B cell (primary cell): ENCODE results near the gene S100A3. TPM values are rescaled to one million over a fixed set of nuclear protein-coding genes. Genes with fewer than 3 reads are reported as not detected.

Experiments used
- ATAC-seq: fragments of 200-7000 bp; cut with Tn5 transposase; one replicate; pipeline ENCODE4 v1.10.0; 2021; ENCODE audit warnings: low read depth, mild to moderate bottlenecking, moderate number of reproducible peaks, moderate library complexity
- CTCF ChIA-PET: fragments of 350-600 bp; sonication (Branson Sonifier 250); formaldehyde crosslinking; loops from one replicate; lab custom pipeline; 2021; ENCODE audit warnings: antibody characterized with exemption, inconsistent platforms; lab: Charles Lee
- POLR2A ChIA-PET: fragments of 350-600 bp; sonication (Branson Sonifier 250); formaldehyde crosslinking; loops from one replicate; lab custom pipeline; 2021; ENCODE audit warnings: antibody characterized with exemption; lab: Charles Lee
- DNase-seq: peaks from one replicate; pipeline ENCODE4 v3.0.0; 2013
- H2AFZ ChIP-seq: 2 replicates; pipeline ENCODE4 v1.6.1; 2012; ENCODE audit warnings: mild to moderate bottlenecking, low read depth, low read length; ENCODE audit not compliant: insufficient read depth, poor library complexity, severe bottlenecking
- H3K27ac ChIP-seq, 2 donors: 1 replicate in 1 of 2; 2 replicates in 1 of 2; pipeline ENCODE4 v1.5.1; 2012 to 2013; ENCODE audit warnings: low read length in 2 of 2, mild to moderate bottlenecking in 2 of 2, moderate library complexity in 1 of 2
- H3K27me3 ChIP-seq, 4 experiments: fragments of 200-600 bp in 1 of 4; sonication (generic) in 1 of 4; replicated peaks in 1 of 4; 1 replicate in 2 of 4; 2 replicates in 2 of 4; pipeline versions ENCODE4 v1.6.1 to v1.7.0; 2013 to 2016; ENCODE audit warnings: low read length in 3 of 4, mild to moderate bottlenecking in 2 of 4, mixed read lengths in 1 of 4, moderate library complexity in 1 of 4; ENCODE audit not compliant: insufficient read depth in 4 of 4, control insufficient read depth in 3 of 4; ENCODE audit errors: control extremely low read depth in 1 of 4
- H3K36me3 ChIP-seq, 2 experiments: replicated peaks in 1 of 2; 1 replicate in 1 of 2; 2 replicates in 1 of 2; pipeline versions ENCODE4 v1.6.1 to v1.7.1; 2013; ENCODE audit warnings: low read length in 1 of 2; ENCODE audit not compliant: insufficient read depth in 2 of 2, control insufficient read depth in 1 of 2; ENCODE audit errors: control extremely low read depth in 1 of 2, extremely low read depth in 1 of 2
- H3K4me1 ChIP-seq, 2 donors: fragments of 200-600 bp in 1 of 2; sonication (generic) in 1 of 2; 1 replicate in 1 of 2; 2 replicates in 1 of 2; pipeline versions ENCODE4 v1.5.1 to v1.6.1; 2013 to 2017; ENCODE audit warnings: low read length in 2 of 2; ENCODE audit not compliant: control insufficient read depth in 2 of 2, insufficient read depth in 2 of 2
- H3K4me2 ChIP-seq: replicated peaks from 2 replicates; pipeline ENCODE3; 2012; ENCODE audit warnings: mild to moderate bottlenecking, low read depth, low read length; ENCODE audit not compliant: poor library complexity, severe bottlenecking
- H3K4me3 ChIP-seq, 5 experiments: fragments of 200-600 bp in 1 of 5; sonication (generic) in 1 of 5; 1 replicate in 3 of 5; 2 replicates in 2 of 5; pipeline versions ENCODE4 v1.5.1 to v1.7.0; 2011 to 2016; ENCODE audit warnings: low read length in 4 of 5, mild to moderate bottlenecking in 4 of 5, low read depth in 2 of 5, control low read depth in 1 of 5, moderate library complexity in 1 of 5; ENCODE audit not compliant: insufficient read depth in 1 of 5; ENCODE audit errors: control extremely low read depth in 1 of 5, extremely low read depth in 1 of 5
- H3K79me2 ChIP-seq: fragments of 200-600 bp; sonication (generic); one replicate; pipeline ENCODE4 v1.6.0; 2016; ENCODE audit warnings: low read length; ENCODE audit not compliant: control insufficient read depth, insufficient read depth
- H3K9ac ChIP-seq: fragments of 200-600 bp; sonication (generic); 2 replicates; pipeline ENCODE4 v1.6.1; 2017; ENCODE audit warnings: mild to moderate bottlenecking, low read length, moderate library complexity
- H3K9me3 ChIP-seq, 3 donors: one replicate each; pipeline versions ENCODE4 v1.6.1 to v1.7.1; 2013; ENCODE audit warnings: low read length in 2 of 3; ENCODE audit not compliant: control insufficient read depth in 2 of 3, insufficient read depth in 1 of 3; ENCODE audit errors: control extremely low read depth in 1 of 3
- H4K20me1 ChIP-seq: 2 replicates; pipeline ENCODE4 v1.6.0; 2012; ENCODE audit warnings: mild to moderate bottlenecking, low read length; ENCODE audit not compliant: insufficient read depth, control insufficient read depth, poor library complexity, severe bottlenecking
- H3K27ac Mint-ChIP-seq: one replicate; pipeline ENCODE4 v1.8.0; 2021; ENCODE audit warnings: mixed read lengths
- H3K27me3 Mint-ChIP-seq: one replicate; pipeline ENCODE4 v1.8.0; 2021; ENCODE audit warnings: mixed read lengths
- H3K4me1 Mint-ChIP-seq: one replicate; pipeline ENCODE4 v1.8.0; 2021; ENCODE audit warnings: mixed read lengths
- H3K4me3 Mint-ChIP-seq: one replicate; pipeline ENCODE4 v1.8.0; 2021; ENCODE audit warnings: mixed read lengths
- H3K9me3 Mint-ChIP-seq: one replicate; pipeline ENCODE4 v1.8.0; 2022; ENCODE audit warnings: mixed read lengths; ENCODE audit not compliant: insufficient read depth
- EZH2 ChIP-seq: IDR thresholded peaks from 2 replicates; pipeline ENCODE4 v1.6.1; 2012; ENCODE audit warnings: borderline replicate concordance, low read depth, mild to moderate bottlenecking, moderate library complexity, low read length; ENCODE audit not compliant: insufficient read depth, poor library complexity, severe bottlenecking
- WGBS: methylation state at CpG from one replicate; pipeline ENCODE4 v1.1.5; 2013; ENCODE audit warnings: missing lambda C conversion rate; ENCODE audit not compliant: insufficient coverage; 5-methylcytosine and 5-hydroxymethylcytosine counted together
- intact Hi-C: fragments of 100-400 bp; cut with micrococcal nuclease; formaldehyde crosslinking; loops from one replicate; pipeline ENCODE4 v1.10.0; 2022
- polyA plus RNA-seq: library from polyadenylated mRNA; depleted of rRNA; stranded (reverse); fragments of >200 nt; gene quantifications from 2 replicates; pipeline ENCODE4 v1.2.3, GENCODE V29; 2012
- total RNA-seq, 2 donors: library from RNA; stranded (reverse); fragments of 120-200 nt in 1 of 2; gene quantifications; 1 replicate in 1 of 2; 2 replicates in 1 of 2; pipeline versions ENCODE4 v1.2.3 to v1.2.4, GENCODE V29; 2013 to 2022
- TF ChIP-seq, protein P1 (sequence below): fragments of 200-600 bp; IDR thresholded peaks from one replicate; pipeline ENCODE4 v1.8.0; 2022; ENCODE audit warnings: antibody characterized with exemption, mild to moderate bottlenecking

Gene S100A3
- total and polyA plus RNA-seq, 2 donors (not counting 1 experiment from before 2014, with no cell fraction given) = not detected

DNA sequence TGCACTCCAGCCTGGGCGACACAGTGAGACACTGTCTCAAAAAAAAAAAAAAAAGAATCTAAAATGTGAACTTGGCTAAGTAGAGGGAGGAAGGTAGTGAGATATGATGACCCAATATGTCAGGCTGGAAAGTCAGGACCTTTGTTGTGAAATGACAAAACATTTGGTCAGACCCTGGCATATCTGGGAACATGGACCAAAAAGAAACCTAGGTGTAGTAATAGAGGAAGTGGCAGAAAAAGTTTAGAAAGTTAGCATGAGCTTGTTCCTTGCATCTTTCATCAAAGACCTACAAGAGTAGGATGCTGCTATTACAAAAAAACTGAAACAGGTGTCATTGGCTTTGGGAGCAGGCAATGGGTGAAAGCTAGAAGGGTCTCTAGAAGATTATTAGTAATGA lies 7.3 kb upstream of the S100A3 start:
- POLR2A ChIA-PET = no interaction called here
- Histone ChIP-seq H3K27me3 (no peaks in the 10 kb centered on the region), H3K36me3 (no peaks in the 10 kb centered on the region), H3K9me3 (no peaks in the 10 kb centered on the region), H2AFZ (no peak overlapping the region), H3K9ac (no peak overlapping the region), H3K4me1 (no peaks in the 10 kb centered on the region), H3K27ac (no peak overlapping the region), H4K20me1 (no peaks in the 10 kb centered on the region), H3K4me3 (no peak overlapping the region), H3K79me2 (no peaks in the 10 kb centered on the region), H3K4me2 (no peak overlapping the region)
- TF ChIP-seq, protein P1, sequence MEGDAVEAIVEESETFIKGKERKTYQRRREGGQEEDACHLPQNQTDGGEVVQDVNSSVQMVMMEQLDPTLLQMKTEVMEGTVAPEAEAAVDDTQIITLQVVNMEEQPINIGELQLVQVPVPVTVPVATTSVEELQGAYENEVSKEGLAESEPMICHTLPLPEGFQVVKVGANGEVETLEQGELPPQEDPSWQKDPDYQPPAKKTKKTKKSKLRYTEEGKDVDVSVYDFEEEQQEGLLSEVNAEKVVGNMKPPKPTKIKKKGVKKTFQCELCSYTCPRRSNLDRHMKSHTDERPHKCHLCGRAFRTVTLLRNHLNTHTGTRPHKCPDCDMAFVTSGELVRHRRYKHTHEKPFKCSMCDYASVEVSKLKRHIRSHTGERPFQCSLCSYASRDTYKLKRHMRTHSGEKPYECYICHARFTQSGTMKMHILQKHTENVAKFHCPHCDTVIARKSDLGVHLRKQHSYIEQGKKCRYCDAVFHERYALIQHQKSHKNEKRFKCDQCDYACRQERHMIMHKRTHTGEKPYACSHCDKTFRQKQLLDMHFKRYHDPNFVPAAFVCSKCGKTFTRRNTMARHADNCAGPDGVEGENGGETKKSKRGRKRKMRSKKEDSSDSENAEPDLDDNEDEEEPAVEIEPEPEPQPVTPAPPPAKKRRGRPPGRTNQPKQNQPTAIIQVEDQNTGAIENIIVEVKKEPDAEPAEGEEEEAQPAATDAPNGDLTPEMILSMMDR = no peak
- TF ChIP-seq EZH2 = no peak
- ATAC-seq = no peak
- no peak for DNase-seq
- intact Hi-C loops = no loop called here
- CTCF ChIA-PET = interaction anchor here (1.6 to 1.8 kb wide), 3 partner anchors 12 to 24 kb away, joined by 6 to 12 read pairs (median 7); no protein-coding TSS in a partner anchor
- Mint-ChIP-seq H3K4me3 (no peak overlapping the region), H3K9me3 (no peaks in the 10 kb centered on the region), H3K4me1 (no peaks in the 10 kb centered on the region), H3K27ac (no peak overlapping the region), H3K27me3 (peaks cover 10% of the 10 kb centered on the region)
- 100% methylated on average over 1 of the region's 1 CpG for WGBS

DNA sequence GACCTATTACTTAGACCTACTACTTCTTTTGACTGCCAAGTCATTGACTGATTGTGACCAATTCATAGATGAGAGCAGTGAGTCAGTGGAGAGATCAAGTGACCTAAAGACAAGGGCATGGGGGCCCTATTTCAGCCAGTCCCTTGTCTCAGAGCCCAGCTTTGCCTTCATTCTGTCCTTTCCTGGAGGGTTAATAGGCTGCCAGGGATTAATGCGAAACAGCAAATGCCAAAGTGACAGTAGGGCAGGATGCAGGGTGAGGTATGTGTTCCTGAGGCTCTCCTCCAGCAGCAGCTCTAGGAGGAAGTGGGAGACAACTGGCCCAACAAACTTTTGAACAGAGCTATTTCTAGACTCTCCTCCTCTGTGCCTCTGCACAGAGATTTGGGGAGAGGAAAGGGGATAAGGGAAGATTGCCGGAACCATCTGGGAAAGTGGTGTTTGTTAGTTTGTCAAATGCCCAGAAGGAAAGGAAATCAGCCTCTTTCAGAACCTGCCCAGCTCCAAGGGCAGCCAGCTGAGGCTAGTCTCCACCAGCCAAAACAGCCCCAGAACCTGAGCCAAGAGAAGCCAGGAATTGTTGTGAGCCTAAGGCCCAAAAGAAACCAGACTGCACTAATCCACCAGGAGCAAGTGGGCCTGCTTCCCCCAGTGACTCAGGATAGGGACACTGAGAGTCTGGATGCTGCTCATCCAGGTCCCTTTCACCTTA lies 4.9 kb upstream of the S100A3 start:
- Histone ChIP-seq H3K9ac (no peak overlapping the region), H3K27me3 (peaks cover 0 to 5% (median 0%) of the 10 kb centered on the region in 4 experiments), H3K4me2 (no peak overlapping the region), H3K36me3 (no peaks in the 10 kb centered on the region), H3K9me3 (no peaks in the 10 kb centered on the region), H4K20me1 (no peaks in the 10 kb centered on the region), H3K79me2 (no peaks in the 10 kb centered on the region), H3K27ac (no peak overlapping the region), H2AFZ (no peak overlapping the region), H3K4me3 (no peak overlapping the region), H3K4me1 (no peaks in the 10 kb centered on the region)
- DNase-seq (no peak), ATAC-seq (no peak)
- TF ChIP-seq, protein P1 = no peak
- no peak for TF ChIP-seq EZH2
- H3K4me1 Mint-ChIP-seq = peaks cover 2% of the 10 kb centered on the region
- intact Hi-C loops = no loop called here
- ChIA-PET CTCF (interaction anchor here (0.9 to 3.6 kb wide), 5 partner anchors 9 to 44 kb away, joined by 3 to 10 read pairs (median 4); no protein-coding TSS in a partner anchor), POLR2A (interaction anchor here (0.9 kb wide), 1 partner anchor 12 kb away, joined by 3 read pairs; no protein-coding TSS in a partner anchor)
- H3K27me3 Mint-ChIP-seq = peaks cover 16% of the 10 kb centered on the region
- no peak overlapping the region for H3K4me3 Mint-ChIP-seq
- 100% methylated on average over 1 of the region's 2 CpGs for WGBS
- no peaks in the 10 kb centered on the region for H3K9me3 Mint-ChIP-seq
- H3K27ac Mint-ChIP-seq = no peak overlapping the region
